GM06990 (cell line): ENCODE measurements around the gene MARK1.
A peak's percentile ranks its signal among the peaks of the same experiment; 100 is the strongest.

ENCODE experiments used
- DNase-seq: peaks from one replicate; pipeline ENCODE4 v3.0.0-alpha.2; 2011; ENCODE audit not compliant: insufficient read length; ENCODE audit errors: extremely low read depth
- H3K27me3 ChIP-seq: replicated peaks from 2 replicates; pipeline ENCODE4 v1.6.0; 2011; ENCODE audit warnings: low read length; ENCODE audit not compliant: control insufficient read depth, insufficient read depth
- H3K36me3 ChIP-seq: 2 replicates; pipeline ENCODE4 v1.5.1; 2011; ENCODE audit warnings: low read length; ENCODE audit not compliant: control insufficient read depth, insufficient read depth
- H3K4me3 ChIP-seq: replicated peaks from 2 replicates; pipeline ENCODE4 v1.5.1; 2011; ENCODE audit warnings: low read depth, mild to moderate bottlenecking, control low read depth, low read length
- TF ChIP-seq, protein P1 (sequence below): IDR thresholded peaks from 2 replicates; pipeline ENCODE4 v1.5.1; 2011; ENCODE audit warnings: low read length, control low read depth, mild to moderate bottlenecking, inconsistent platforms; ENCODE audit not compliant: insufficient read depth, poor library complexity, severe bottlenecking

The MARK1 gene

DNA sequence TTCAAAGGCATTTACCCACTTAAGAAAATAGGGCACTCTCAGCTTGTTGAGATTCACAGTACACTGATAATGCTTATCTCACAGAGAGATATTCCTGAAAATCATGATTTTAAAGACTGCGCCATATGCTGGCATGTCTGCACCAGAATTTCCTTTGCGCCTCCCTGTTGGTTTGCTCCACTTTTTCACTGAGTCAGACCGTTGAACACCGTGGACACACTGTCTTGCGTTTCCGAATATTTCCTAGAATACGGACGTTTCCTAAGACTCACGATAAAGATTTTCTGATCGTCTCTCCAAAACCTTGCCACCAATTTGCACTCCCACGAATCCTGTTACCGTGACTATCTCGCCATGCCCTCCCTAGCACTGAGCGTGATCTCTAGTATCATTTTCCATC, 161.7 kb downstream of the MARK1 start:
- no peak for DNase-seq
- no peaks in the 10 kb centered on the region for H3K36me3 ChIP-seq
- H3K4me3 ChIP-seq = peak overlapping the region; percentile 67
- TF ChIP-seq, protein P1, sequence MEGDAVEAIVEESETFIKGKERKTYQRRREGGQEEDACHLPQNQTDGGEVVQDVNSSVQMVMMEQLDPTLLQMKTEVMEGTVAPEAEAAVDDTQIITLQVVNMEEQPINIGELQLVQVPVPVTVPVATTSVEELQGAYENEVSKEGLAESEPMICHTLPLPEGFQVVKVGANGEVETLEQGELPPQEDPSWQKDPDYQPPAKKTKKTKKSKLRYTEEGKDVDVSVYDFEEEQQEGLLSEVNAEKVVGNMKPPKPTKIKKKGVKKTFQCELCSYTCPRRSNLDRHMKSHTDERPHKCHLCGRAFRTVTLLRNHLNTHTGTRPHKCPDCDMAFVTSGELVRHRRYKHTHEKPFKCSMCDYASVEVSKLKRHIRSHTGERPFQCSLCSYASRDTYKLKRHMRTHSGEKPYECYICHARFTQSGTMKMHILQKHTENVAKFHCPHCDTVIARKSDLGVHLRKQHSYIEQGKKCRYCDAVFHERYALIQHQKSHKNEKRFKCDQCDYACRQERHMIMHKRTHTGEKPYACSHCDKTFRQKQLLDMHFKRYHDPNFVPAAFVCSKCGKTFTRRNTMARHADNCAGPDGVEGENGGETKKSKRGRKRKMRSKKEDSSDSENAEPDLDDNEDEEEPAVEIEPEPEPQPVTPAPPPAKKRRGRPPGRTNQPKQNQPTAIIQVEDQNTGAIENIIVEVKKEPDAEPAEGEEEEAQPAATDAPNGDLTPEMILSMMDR = no peak
- no peaks in the 10 kb centered on the region for H3K27me3 ChIP-seq

DNA sequence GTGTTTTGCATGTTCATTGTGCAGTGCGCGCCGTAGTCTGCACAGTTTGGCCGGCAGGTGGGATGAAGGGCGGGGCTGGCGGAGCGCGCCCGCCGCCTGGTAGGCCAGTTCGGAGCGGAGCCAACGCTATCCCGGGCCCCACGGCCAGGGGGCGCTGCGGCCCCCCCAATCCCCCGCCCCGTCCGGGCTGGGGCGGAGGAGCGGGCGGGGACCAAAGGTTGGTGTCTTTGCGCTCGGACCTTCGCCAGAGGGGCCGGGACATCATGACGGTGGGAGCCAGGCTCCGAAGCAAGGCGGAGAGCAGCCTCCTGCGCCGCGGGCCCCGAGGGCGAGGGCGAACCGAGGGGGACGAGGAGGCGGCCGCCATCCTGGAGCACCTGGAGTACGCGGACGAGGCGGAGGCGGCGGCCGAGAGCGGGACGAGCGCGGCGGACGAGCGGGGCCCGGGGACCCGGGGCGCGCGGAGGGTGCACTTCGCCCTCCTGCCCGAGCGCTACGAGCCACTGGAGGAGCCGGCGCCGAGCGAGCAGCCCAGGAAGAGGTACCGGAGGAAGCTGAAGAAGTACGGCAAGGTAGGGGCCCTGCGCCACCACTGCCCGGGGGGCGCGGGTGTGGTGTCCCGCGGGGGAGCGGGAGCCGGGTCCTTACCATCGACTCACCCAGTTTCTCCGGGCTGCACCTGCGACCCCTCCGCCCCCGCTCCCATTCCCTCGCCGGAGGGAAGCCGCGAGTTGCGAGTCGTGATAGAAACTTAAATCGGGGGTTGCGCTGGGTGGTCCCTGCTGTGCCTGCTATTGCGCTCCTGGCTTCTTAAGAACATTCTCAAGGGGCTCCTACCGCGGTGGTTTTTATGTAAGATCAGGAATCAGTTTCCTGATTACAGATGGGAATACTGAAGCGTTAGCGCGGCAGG, 162.5 kb downstream of the MARK1 start, which contains the start of gene C1orf115:
TSS of gene C1orf115 (plus strand) at position 224 of the 913 bp plus-strand sequence. CDS start at position 264, 40 bp downstream.
- TF ChIP-seq, protein P1 = peak; percentile 85
- peak within 1 kb of the TSS; percentile 67 for H3K4me3 ChIP-seq
- H3K36me3 ChIP-seq = no peaks in the 10 kb centered on the region
- no peaks in the 10 kb centered on the region for H3K27me3 ChIP-seq
- peak; percentile 85 for DNase-seq

GRCh38 chr1:220691053-220691684, 163.2 kb downstream of the MARK1 start:
- no peak overlapping the region; the same call in 1 of the 2 replicates for H3K4me3 ChIP-seq
- TF ChIP-seq, protein P1 = no peak
- H3K27me3 ChIP-seq = no peaks in the 10 kb centered on the region
- DNase-seq = no peak
- no peaks in the 10 kb centered on the region for H3K36me3 ChIP-seq

DNA sequence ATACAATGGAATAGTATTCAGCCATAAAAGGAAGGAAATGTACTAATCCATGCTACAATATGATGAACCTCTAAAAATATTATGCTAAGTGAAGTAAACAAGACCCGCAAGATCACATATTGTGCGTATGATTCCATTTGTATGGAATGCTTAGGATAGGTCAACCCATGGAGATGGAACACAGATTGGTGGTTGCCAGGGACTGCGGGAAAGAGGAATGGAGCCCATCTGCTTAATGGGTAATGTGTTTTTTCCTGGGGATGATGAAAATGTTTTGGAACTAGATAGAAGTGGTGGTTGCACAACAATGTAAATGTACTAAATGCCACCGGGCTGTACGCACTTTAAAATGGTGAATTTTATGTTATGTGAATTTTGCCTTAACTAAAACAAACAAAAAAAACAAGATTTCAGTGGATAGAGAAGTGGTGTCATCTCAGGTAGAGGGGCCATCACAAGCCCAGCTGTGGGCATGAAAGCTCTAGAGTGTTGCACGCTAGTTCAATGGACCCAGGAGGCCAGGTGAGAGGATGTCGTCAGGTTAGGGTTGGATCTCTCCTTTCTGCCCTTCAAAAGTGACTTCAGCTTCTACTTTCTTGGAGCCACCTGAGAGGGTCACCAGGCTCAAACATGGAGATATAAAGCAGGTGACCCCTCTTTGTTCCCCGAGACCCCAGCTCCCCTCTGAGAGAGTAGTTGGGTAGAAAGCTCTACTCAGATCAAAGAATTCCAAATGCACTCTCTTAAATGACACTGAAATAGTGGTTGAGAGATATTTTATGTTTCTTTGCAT, 164.7 kb downstream of the MARK1 start:
- Histone ChIP-seq H3K36me3 (no peaks in the 10 kb centered on the region), H3K4me3 (no peak overlapping the region), H3K27me3 (no peaks in the 10 kb centered on the region)
- TF ChIP-seq, protein P1 = no peak
- no peak for DNase-seq

DNA sequence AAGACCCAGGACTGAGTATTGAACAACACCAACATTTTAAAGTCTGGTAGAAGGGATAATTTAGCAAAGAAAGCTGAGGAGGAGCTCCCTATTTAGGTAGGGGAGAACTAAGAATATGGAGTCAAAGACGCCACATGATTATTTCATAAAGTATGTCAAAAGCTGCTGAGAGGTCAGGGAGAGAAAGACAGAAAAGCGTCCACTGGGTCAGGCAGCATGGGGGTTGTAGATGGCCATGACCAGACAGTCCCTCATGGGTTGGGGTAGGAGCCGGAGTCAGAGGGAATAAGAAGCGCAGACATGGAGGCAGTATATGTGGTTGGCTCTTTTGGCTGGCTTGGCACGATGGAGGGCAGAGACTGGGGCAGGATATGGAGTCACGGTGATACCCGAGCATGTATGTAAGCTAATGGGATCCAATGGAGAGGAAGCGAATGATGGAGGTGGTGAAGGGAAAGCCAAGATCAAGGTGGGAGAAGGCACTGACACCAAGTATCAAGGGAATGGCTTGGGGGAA, 167.0 kb downstream of the MARK1 start:
- Histone ChIP-seq H3K36me3 (no peaks in the 10 kb centered on the region), H3K27me3 (no peaks in the 10 kb centered on the region), H3K4me3 (no peak overlapping the region)
- DNase-seq = no peak
- TF ChIP-seq, protein P1 = no peak
